GM19193 (cell line): ENCODE data around the gene SLC9A8.

Source experiments
- POLR2A ChIP-seq: IDR thresholded peaks from 4 replicates; pipeline ENCODE4 v1.6.1; 2011; ENCODE audit not compliant: insufficient read depth, insufficient read length; ENCODE audit errors: extremely low read depth

The SLC9A8 gene

GRCh38 chr20:49905415-49906091 is 92.9 kb downstream of the SLC9A8 start:
- TF ChIP-seq POLR2A, result no peak

GRCh38 chr20:49906101-49906604 is 93.5 kb downstream of the SLC9A8 start:
- no peak for TF ChIP-seq POLR2A

GRCh38 chr20:49906615-49907154 is 94.1 kb downstream of the SLC9A8 start:
- no peak for TF ChIP-seq POLR2A

GRCh38 chr20:49907405-49908257 is 95.0 kb downstream of the SLC9A8 start:
- TF ChIP-seq POLR2A, result no peak

- TF ChIP-seq POLR2A, result no peak
Observed at GRCh38 chr20:49908258-49908565, 95.6 kb downstream of the SLC9A8 start.

- no peak for TF ChIP-seq POLR2A
Observed at GRCh38 chr20:49909499-49910339, 97.1 kb downstream of the SLC9A8 start.

- no peak for TF ChIP-seq POLR2A
Observed at GRCh38 chr20:49910340-49910706, 97.7 kb downstream of the SLC9A8 start.

GRCh38 chr20:49913399-49914047 is 100.9 kb downstream of the SLC9A8 start:
- TF ChIP-seq POLR2A, result no peak

- TF ChIP-seq POLR2A, result no peak
Observed at GRCh38 chr20:49914310-49915117, 101.9 kb downstream of the SLC9A8 start.

GRCh38 chr20:49915118-49915379 is 102.4 kb downstream of the SLC9A8 start:
- TF ChIP-seq POLR2A, result no peak

GRCh38 chr20:49915380-49916145 is 102.9 kb downstream of the SLC9A8 start, which contains the start of gene SPATA2:
SPATA2 (minus strand) TSS chr20:49915529; CDS start chr20:49908490, 7,039 bp downstream.
- TF ChIP-seq POLR2A, result peak; percentile 80

GRCh38 chr20:49916146-49917002 is 103.7 kb downstream of the SLC9A8 start:
- TF ChIP-seq POLR2A, result no peak
